ENCODE results near the gene LAMA2. TPM values are rescaled to one million over a fixed set of nuclear protein-coding genes. Genes with fewer than 3 reads are reported as not detected.

LAMA2 gene
- total RNA-seq, 1 experiment from 2014 or later = 8.2 TPM

- no peak for DNase-seq (ENCODE audit: low read depth, low spot score)
Measured at GRCh38 chr6:129184808-129185366, 301.9 kb downstream of the LAMA2 start.

DNA sequence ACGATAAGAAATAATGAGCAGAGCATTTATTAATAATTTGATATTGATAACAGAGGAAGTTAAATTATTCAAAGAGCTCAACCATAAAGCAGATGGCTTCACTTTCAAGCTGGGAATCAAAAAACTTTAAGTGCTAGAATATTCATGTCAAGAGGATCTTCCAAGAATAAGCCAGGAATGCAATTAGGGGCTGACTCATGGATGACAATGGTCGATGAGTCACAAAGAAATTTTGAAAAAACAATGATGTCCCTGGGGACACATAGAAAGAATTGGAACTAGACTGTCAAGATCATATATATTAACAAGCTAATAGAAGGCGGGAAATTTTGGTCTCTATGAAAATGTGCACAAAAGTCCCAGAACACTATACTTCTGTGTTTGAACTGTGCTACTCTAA, 304.1 kb downstream of the LAMA2 start:
- CTCF ChIA-PET = no interaction called here
- RAD21 ChIA-PET (ENCODE audit: low non-redundant PET in 1 of 2, low total read pairs in 2 of 2, uncharacterized antibody in 2 of 2, unreplicated experiment in 2 of 2) = no interaction called here
- Histone ChIP-seq H3K27me3 (ENCODE audit: insufficient read depth, low read length) (no peaks in the 10 kb centered on the region), H3K9me2 (ENCODE audit: insufficient read depth) (no peaks in the 10 kb centered on the region), H4K20me1 (ENCODE audit: insufficient read depth) (no peaks in the 10 kb centered on the region), H3K4me1 (ENCODE audit: control insufficient read depth in 1 of 2, insufficient read depth in 2 of 2, low read length in 2 of 2) (peaks cover 44 to 53% of the 10 kb centered on the region in 2 experiments), H3K9ac (ENCODE audit: low read length) (no peak overlapping the region), H3K36me3 (ENCODE audit: control insufficient read depth in 1 of 2, insufficient read depth in 2 of 2, low read length in 2 of 2) (no peaks in the 10 kb centered on the region), H3K27ac (ENCODE audit: low read depth, low read length) (peak overlapping the region; percentile 77; the same call in 1 of the 2 replicates), H3K4me2 (ENCODE audit: low read length) (peak overlapping the region; percentile 53), H3K9me3 (ENCODE audit: control insufficient read depth in 1 of 2, insufficient read depth in 1 of 2, low read depth in 1 of 2, low read length in 2 of 2) (no peaks in the 10 kb centered on the region), H3K4me3 (replicated peaks in 1 of 2; ENCODE audit: low read depth in 1 of 2, low read length in 2 of 2) (no peak overlapping the region), H3K79me2 (ENCODE audit: insufficient read depth, low read length) (no peaks in the 10 kb centered on the region), H2AFZ (ENCODE audit: low read depth, low read length, poor library complexity, severe bottlenecking) (peak overlapping the region; percentile 24)
- POLR2A ChIA-PET = no interaction called here
- DNase-seq (ENCODE audit: low read depth, low spot score) (peak; percentile 73), ATAC-seq (peak; percentile 64)
- TF ChIP-seq, protein P1, sequence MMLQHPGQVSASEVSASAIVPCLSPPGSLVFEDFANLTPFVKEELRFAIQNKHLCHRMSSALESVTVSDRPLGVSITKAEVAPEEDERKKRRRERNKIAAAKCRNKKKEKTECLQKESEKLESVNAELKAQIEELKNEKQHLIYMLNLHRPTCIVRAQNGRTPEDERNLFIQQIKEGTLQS (IDR thresholded peaks at IDR 0.05) = peak; percentile 34; the same call in 1 of the 2 replicates
- TF ChIP-seq CEBPB (IDR thresholded peaks at IDR 0.05; ENCODE audit: low read depth) (peak; percentile 52), TCF7L2 (IDR thresholded peaks at IDR 0.05; ENCODE audit: borderline replicate concordance, extremely low read depth, insufficient read depth, insufficient read length) (peak; percentile 88), FOSL1 (IDR thresholded peaks at IDR 0.05; ENCODE audit: low read depth) (peak; percentile 99), MAX (IDR thresholded peaks at IDR 0.05) (peak; percentile 23; the same call in 1 of the 2 replicates), JUND (IDR thresholded peaks at IDR 0.05) (peak; percentile 96), SRF (IDR thresholded peaks at IDR 0.05; ENCODE audit: low read depth) (peak; percentile 77), SIN3A (IDR thresholded peaks at IDR 0.05; ENCODE audit: low read depth) (no peak; the same call in 1 of the 2 replicates), CBX3 (IDR thresholded peaks at IDR 0.05; ENCODE audit: low read depth) (peak; percentile 81; the same call in 1 of the 2 replicates), RAD21 (IDR thresholded peaks at IDR 0.05; ENCODE audit: low read depth) (no peak), EGR1 (IDR thresholded peaks at IDR 0.05; ENCODE audit: low read depth) (no peak), ZNF274 (IDR thresholded peaks at IDR 0.05; ENCODE audit: low read depth, low read length) (no peak), SP1 (IDR thresholded peaks at IDR 0.05; ENCODE audit: low read depth) (peak; percentile 80)
- intact Hi-C loops (cut with micrococcal nuclease) = no loop called here
- BruUV-seq (replicated peaks) = no TSS peak

More at GRCh38 chr6:129184808-129185366, 301.9 kb downstream of the LAMA2 start:
- CTCF ChIA-PET = no interaction called here
- no peak for ATAC-seq
- Histone ChIP-seq H3K27me3 (ENCODE audit: insufficient read depth, low read length) (no peaks in the 10 kb centered on the region), H4K20me1 (ENCODE audit: insufficient read depth) (no peaks in the 10 kb centered on the region), H3K27ac (ENCODE audit: low read depth, low read length) (peak overlapping the region; percentile 77), H3K9me2 (ENCODE audit: insufficient read depth) (no peaks in the 10 kb centered on the region), H3K79me2 (ENCODE audit: insufficient read depth, low read length) (no peaks in the 10 kb centered on the region), H3K4me1 (ENCODE audit: control insufficient read depth in 1 of 2, insufficient read depth in 2 of 2, low read length in 2 of 2) (peaks cover 44 to 60% of the 10 kb centered on the region in 2 experiments), H3K9me3 (ENCODE audit: control insufficient read depth in 1 of 2, insufficient read depth in 1 of 2, low read depth in 1 of 2, low read length in 2 of 2) (no peaks in the 10 kb centered on the region), H3K4me2 (ENCODE audit: low read length) (peak overlapping the region; percentile 48), H3K36me3 (ENCODE audit: control insufficient read depth in 1 of 2, insufficient read depth in 2 of 2, low read length in 2 of 2) (no peaks in the 10 kb centered on the region), H2AFZ (ENCODE audit: low read depth, low read length, poor library complexity, severe bottlenecking) (peak overlapping the region; percentile 94), H3K4me3 (replicated peaks in 1 of 2; ENCODE audit: low read depth in 1 of 2, low read length in 2 of 2) (no peak overlapping the region), H3K9ac (ENCODE audit: low read length) (no peak overlapping the region)
- BruUV-seq (replicated peaks) = no TSS peak
- POLR2A ChIA-PET = no interaction called here
- RAD21 ChIA-PET (ENCODE audit: low non-redundant PET in 1 of 2, low total read pairs in 2 of 2, uncharacterized antibody in 2 of 2, unreplicated experiment in 2 of 2) = no interaction called here
- intact Hi-C loops (cut with micrococcal nuclease) = no loop called here
- TF ChIP-seq JUND (IDR thresholded peaks at IDR 0.05) (no peak), EZH2phosphoT487 (IDR thresholded peaks at IDR 0.05; ENCODE audit: borderline replicate concordance) (no peak), SP1 (IDR thresholded peaks at IDR 0.05; ENCODE audit: low read depth) (no peak), ELF1 (IDR thresholded peaks at IDR 0.05; ENCODE audit: borderline replicate concordance, low read depth) (no peak), POLR2AphosphoS5 (IDR thresholded peaks at IDR 0.05; ENCODE audit: low read depth, low read length) (no peak), SIN3A (IDR thresholded peaks at IDR 0.05; ENCODE audit: low read depth) (no peak), SRF (IDR thresholded peaks at IDR 0.05; ENCODE audit: low read depth) (no peak), POLR2A (IDR thresholded peaks at IDR 0.05; ENCODE audit: borderline replicate concordance, extremely low read depth, insufficient read depth, insufficient read length) (no peak)
- TF ChIP-seq, protein P1 (IDR thresholded peaks at IDR 0.05) = no peak
